IMR-90 (cell line): ENCODE measurements around the gene PDXDC1.

ENCODE experiments used
- BHLHE40 ChIP-seq: fragments of 150-350 bp; IDR thresholded peaks from 2 replicates; pipeline ENCODE4 v1.6.1; 2016; ENCODE audit warnings: mild to moderate bottlenecking, low read depth, low read length
- CEBPB ChIP-seq: IDR thresholded peaks from 2 replicates; pipeline ENCODE4 v1.6.1; 2012; ENCODE audit warnings: low read depth, low read length, improper control_type of control experiment
- CHD1 ChIP-seq: IDR thresholded peaks from 2 replicates; pipeline ENCODE4 v1.6.1; 2012; ENCODE audit warnings: low read depth, low read length, improper control_type of control experiment
- FOS ChIP-seq: fragments of 150-350 bp; IDR thresholded peaks from 2 replicates; pipeline ENCODE4 v1.6.1; 2016; ENCODE audit warnings: low read depth, low read length
- MAFK ChIP-seq: IDR thresholded peaks from 2 replicates; pipeline ENCODE4 v1.6.1; 2012; ENCODE audit warnings: low read depth, low read length, improper control_type of control experiment
- POLR2A ChIP-seq: IDR thresholded peaks from 2 replicates; pipeline ENCODE4 v1.6.1; 2012; ENCODE audit warnings: mild to moderate bottlenecking, low read depth, low read length
- RAD21 ChIP-seq: IDR thresholded peaks from 2 replicates; pipeline ENCODE4 v1.6.1; 2012; ENCODE audit warnings: low read length, improper control_type of control experiment
- SMC3 ChIP-seq: fragments of 150-350 bp; IDR thresholded peaks from 2 replicates; pipeline ENCODE4 v1.6.1; 2016; ENCODE audit warnings: low read depth, mild to moderate bottlenecking, antibody characterized with exemption, low read length, moderate library complexity
- TF ChIP-seq, protein P1 (sequence below): conservative IDR thresholded peaks from 2 replicates; pipeline ENCODE4 v1.5.1; 2012; ENCODE audit warnings: mild to moderate bottlenecking, low read depth, low read length, improper control_type of control experiment
- TF ChIP-seq, protein P2 (sequence below): fragments of 150-350 bp; IDR thresholded peaks from 2 replicates; pipeline ENCODE4 v1.6.1; 2017; ENCODE audit warnings: mild to moderate bottlenecking, antibody characterized with exemption, low read length, low read depth

DNA sequence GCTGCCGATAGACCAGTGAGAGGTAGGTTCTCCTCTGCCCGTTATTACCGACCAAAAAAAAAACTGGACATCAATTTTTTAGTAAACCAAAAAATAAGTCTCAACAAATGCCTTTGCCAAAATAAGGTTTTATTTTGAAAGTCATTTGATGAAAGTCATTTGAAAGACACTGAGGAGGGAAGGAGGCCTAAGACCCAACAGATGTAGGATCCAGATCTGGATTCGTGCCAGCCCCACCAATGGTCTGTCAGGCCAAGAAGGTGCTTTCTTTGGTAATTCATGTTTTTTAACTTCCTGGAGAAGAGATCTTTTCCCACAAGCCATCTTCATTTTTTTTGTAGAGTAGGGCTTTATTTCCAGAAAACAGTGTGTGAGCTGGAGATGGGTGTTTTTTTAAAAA lies 62.9 kb downstream of the PDXDC1 start:
- no peak for TF ChIP-seq BHLHE40
- TF ChIP-seq, protein P1, sequence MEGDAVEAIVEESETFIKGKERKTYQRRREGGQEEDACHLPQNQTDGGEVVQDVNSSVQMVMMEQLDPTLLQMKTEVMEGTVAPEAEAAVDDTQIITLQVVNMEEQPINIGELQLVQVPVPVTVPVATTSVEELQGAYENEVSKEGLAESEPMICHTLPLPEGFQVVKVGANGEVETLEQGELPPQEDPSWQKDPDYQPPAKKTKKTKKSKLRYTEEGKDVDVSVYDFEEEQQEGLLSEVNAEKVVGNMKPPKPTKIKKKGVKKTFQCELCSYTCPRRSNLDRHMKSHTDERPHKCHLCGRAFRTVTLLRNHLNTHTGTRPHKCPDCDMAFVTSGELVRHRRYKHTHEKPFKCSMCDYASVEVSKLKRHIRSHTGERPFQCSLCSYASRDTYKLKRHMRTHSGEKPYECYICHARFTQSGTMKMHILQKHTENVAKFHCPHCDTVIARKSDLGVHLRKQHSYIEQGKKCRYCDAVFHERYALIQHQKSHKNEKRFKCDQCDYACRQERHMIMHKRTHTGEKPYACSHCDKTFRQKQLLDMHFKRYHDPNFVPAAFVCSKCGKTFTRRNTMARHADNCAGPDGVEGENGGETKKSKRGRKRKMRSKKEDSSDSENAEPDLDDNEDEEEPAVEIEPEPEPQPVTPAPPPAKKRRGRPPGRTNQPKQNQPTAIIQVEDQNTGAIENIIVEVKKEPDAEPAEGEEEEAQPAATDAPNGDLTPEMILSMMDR: no peak
- TF ChIP-seq RAD21: no peak
- no peak for TF ChIP-seq FOS
- no peak for TF ChIP-seq POLR2A
- TF ChIP-seq CHD1: no peak
- TF ChIP-seq CEBPB: no peak
- no peak for TF ChIP-seq MAFK
- TF ChIP-seq, protein P2, sequence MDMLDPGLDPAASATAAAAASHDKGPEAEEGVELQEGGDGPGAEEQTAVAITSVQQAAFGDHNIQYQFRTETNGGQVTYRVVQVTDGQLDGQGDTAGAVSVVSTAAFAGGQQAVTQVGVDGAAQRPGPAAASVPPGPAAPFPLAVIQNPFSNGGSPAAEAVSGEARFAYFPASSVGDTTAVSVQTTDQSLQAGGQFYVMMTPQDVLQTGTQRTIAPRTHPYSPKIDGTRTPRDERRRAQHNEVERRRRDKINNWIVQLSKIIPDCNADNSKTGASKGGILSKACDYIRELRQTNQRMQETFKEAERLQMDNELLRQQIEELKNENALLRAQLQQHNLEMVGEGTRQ: no peak
- no peak for TF ChIP-seq SMC3
